Measurements from ENCODE around the gene RAB18.
A peak's percentile ranks its signal among the peaks of the same experiment; 100 is the strongest.
"Not testable (repeated sequence)": the region's sequence is repeated elsewhere in the genome, so short reads cannot be mapped to it uniquely, and the experiment has no call there.

The RAB18 gene

GRCh38 chr10:27500886-27501285, 3.2 kb upstream of the RAB18 start:
- no peaks in the 10 kb centered on the region for H3F3A ChIP-seq (ENCODE audit: insufficient read depth, low read length)
- no peaks in the 10 kb centered on the region for H3K9me3 ChIP-seq (replicated peaks; ENCODE audit: insufficient read depth, low read length)
- no peak overlapping the region for H3K9ac ChIP-seq (ENCODE audit: low read length)
- H3K4me2 ChIP-seq (ENCODE audit: low read depth, low read length), result no peak overlapping the region
- no peak for DNase-seq
- H4K20me1 ChIP-seq (ENCODE audit: insufficient read depth, low read length), result no peaks in the 10 kb centered on the region; the same call in 1 of the 2 replicates
- peaks cover 9% of the 10 kb centered on the region for H3K4me1 ChIP-seq (ENCODE audit: low read length)
- no peaks in the 10 kb centered on the region for H3K9me2 ChIP-seq (replicated peaks; ENCODE audit: insufficient read depth, low read length)
- TF ChIP-seq EZH2 (optimal IDR thresholded peaks at IDR 0.05; ENCODE audit: low read depth, low read length) (no peak), EZH2phosphoT487 (IDR thresholded peaks at IDR 0.05; ENCODE audit: low read length) (no peak)
- TF ChIP-seq, protein P1, sequence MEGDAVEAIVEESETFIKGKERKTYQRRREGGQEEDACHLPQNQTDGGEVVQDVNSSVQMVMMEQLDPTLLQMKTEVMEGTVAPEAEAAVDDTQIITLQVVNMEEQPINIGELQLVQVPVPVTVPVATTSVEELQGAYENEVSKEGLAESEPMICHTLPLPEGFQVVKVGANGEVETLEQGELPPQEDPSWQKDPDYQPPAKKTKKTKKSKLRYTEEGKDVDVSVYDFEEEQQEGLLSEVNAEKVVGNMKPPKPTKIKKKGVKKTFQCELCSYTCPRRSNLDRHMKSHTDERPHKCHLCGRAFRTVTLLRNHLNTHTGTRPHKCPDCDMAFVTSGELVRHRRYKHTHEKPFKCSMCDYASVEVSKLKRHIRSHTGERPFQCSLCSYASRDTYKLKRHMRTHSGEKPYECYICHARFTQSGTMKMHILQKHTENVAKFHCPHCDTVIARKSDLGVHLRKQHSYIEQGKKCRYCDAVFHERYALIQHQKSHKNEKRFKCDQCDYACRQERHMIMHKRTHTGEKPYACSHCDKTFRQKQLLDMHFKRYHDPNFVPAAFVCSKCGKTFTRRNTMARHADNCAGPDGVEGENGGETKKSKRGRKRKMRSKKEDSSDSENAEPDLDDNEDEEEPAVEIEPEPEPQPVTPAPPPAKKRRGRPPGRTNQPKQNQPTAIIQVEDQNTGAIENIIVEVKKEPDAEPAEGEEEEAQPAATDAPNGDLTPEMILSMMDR (IDR thresholded peaks at IDR 0.05; ENCODE audit: low read length), result no peak
- H2AFZ ChIP-seq (ENCODE audit: low read length), result no peak overlapping the region
- H3K79me2 ChIP-seq (ENCODE audit: low read length), result peaks cover 18% of the 10 kb centered on the region
- H3K27ac ChIP-seq (ENCODE audit: low read length), result no peak overlapping the region
- H3K4me3 ChIP-seq (ENCODE audit: low read length), result no peak overlapping the region
- no peaks in the 10 kb centered on the region for H3K27me3 ChIP-seq (replicated peaks; ENCODE audit: insufficient read depth, low read length)
- H3K36me3 ChIP-seq (replicated peaks; ENCODE audit: insufficient read depth, low read length), result no peaks in the 10 kb centered on the region

- H3K4me2 ChIP-seq (ENCODE audit: low read depth, low read length), result peak overlapping the region; percentile 67
- no peaks in the 10 kb centered on the region for H3K27me3 ChIP-seq (replicated peaks; ENCODE audit: insufficient read depth, low read length)
- H3K36me3 ChIP-seq (replicated peaks; ENCODE audit: insufficient read depth, low read length), result no peaks in the 10 kb centered on the region
- no peaks in the 10 kb centered on the region for H3K9me3 ChIP-seq (replicated peaks; ENCODE audit: insufficient read depth, low read length)
- H3K4me1 ChIP-seq (ENCODE audit: low read length), result peaks cover 11% of the 10 kb centered on the region
- peak overlapping the region; percentile 39; the same call in 1 of the 2 replicates for H3K9ac ChIP-seq (ENCODE audit: low read length)
- no peaks in the 10 kb centered on the region for H3F3A ChIP-seq (ENCODE audit: insufficient read depth, low read length)
- H3K27ac ChIP-seq (ENCODE audit: low read length), result peak overlapping the region; percentile 47; the same call in 1 of the 2 replicates
- no peaks in the 10 kb centered on the region for H3K9me2 ChIP-seq (replicated peaks; ENCODE audit: insufficient read depth, low read length)
- TF ChIP-seq EZH2 (optimal IDR thresholded peaks at IDR 0.05; ENCODE audit: low read depth, low read length), result no peak
- TF ChIP-seq EZH2phosphoT487 (IDR thresholded peaks at IDR 0.05; ENCODE audit: low read length), result no peak
- H4K20me1 ChIP-seq (ENCODE audit: insufficient read depth, low read length), result peaks cover 16% of the 10 kb centered on the region
- H2AFZ ChIP-seq (ENCODE audit: low read length), result peak overlapping the region; percentile 81
- H3K4me3 ChIP-seq (ENCODE audit: low read length), result peak overlapping the region; percentile 87
- peaks cover 44% of the 10 kb centered on the region for H3K79me2 ChIP-seq (ENCODE audit: low read length)
- DNase-seq, result peak; percentile 8
These were observed 552 bp upstream of the RAB18 start for GRCh38 chr10:27503498-27504006.

DNA sequence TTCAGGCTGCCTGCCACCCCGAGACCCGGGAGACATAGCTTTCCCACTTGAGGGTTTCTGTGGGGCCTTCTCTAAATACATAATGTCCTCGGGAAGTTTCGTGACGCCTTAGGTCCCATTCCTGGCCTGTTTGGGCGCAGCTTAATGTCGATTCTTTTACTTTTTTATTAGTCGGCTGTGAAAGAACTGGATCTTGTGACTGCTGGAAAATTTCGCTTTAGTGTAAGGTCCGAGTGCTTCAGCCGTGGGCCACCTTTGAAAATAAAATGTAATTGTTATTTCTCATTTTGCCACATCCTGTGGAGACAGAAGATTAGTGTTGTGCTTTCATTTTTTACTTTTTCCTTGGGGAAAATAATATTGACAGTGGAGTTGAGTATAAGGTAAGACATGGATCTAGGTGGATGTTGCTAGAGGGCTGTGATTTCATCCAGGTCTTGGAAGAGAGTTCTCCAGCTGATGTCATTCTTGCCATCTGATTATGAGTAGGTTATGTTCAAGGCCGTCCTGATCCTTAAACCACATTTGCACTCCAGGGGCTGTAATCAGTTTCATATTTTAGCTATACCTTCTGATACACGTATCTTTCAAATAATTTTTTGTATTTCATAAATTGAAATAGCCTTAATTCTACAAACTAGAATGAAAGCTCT, 830 bp downstream of the RAB18 start:
- H3K4me2 ChIP-seq (ENCODE audit: low read depth, low read length), result peak overlapping the region; percentile 94
- peaks cover 11% of the 10 kb centered on the region for H3K4me1 ChIP-seq (ENCODE audit: low read length)
- TF ChIP-seq EZH2phosphoT487 (IDR thresholded peaks at IDR 0.05; ENCODE audit: low read length) (no peak), EZH2 (optimal IDR thresholded peaks at IDR 0.05; ENCODE audit: low read depth, low read length) (no peak)
- TF ChIP-seq, protein P1 (IDR thresholded peaks at IDR 0.05; ENCODE audit: low read length), result no peak
- peak overlapping the region; percentile 54; the same call in 1 of the 2 replicates for H3K27ac ChIP-seq (ENCODE audit: low read length)
- H3K36me3 ChIP-seq (replicated peaks; ENCODE audit: insufficient read depth, low read length), result no peaks in the 10 kb centered on the region
- H3K4me3 ChIP-seq (ENCODE audit: low read length), result peak overlapping the region; percentile 87
- H3K9me2 ChIP-seq (replicated peaks; ENCODE audit: insufficient read depth, low read length), result no peaks in the 10 kb centered on the region
- peak overlapping the region; percentile 76 for H2AFZ ChIP-seq (ENCODE audit: low read length)
- peaks cover 58% of the 10 kb centered on the region for H3K79me2 ChIP-seq (ENCODE audit: low read length)
- peaks cover 26% of the 10 kb centered on the region for H4K20me1 ChIP-seq (ENCODE audit: insufficient read depth, low read length)
- H3K27me3 ChIP-seq (replicated peaks; ENCODE audit: insufficient read depth, low read length), result no peaks in the 10 kb centered on the region
- DNase-seq, result no peak
- no peaks in the 10 kb centered on the region for H3F3A ChIP-seq (ENCODE audit: insufficient read depth, low read length)
- peak overlapping the region; percentile 84 for H3K9ac ChIP-seq (ENCODE audit: low read length)
- H3K9me3 ChIP-seq (replicated peaks; ENCODE audit: insufficient read depth, low read length), result no peaks in the 10 kb centered on the region

DNA sequence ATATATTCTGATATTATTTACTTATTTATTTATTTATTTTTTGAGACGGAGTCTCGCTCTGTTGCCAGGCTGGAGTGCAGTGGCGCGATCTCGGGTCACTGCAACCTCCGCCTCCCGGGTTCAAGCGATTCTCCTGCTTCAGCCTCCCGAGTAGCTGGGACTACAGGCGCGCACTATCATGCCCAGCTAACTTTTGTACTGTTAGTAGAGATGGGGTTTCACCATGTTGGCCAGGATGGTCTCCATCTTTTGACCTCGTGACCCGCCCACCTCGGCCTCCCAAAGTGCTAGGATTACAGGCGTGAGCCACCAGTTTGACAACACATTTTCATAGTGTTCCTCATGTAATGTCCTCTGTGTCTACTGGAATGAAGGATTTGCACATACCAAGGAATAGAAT, 1.4 kb downstream of the RAB18 start:
- not testable (repeated sequence) for H3K9me2 ChIP-seq (replicated peaks; ENCODE audit: insufficient read depth, low read length); H3K27me3 ChIP-seq (replicated peaks; ENCODE audit: insufficient read depth, low read length); H3K4me3 ChIP-seq (ENCODE audit: low read length); H3K9ac ChIP-seq (ENCODE audit: low read length); H3K9me3 ChIP-seq (replicated peaks; ENCODE audit: insufficient read depth, low read length); H3F3A ChIP-seq (ENCODE audit: insufficient read depth, low read length); H2AFZ ChIP-seq (ENCODE audit: low read length); DNase-seq; H3K27ac ChIP-seq (ENCODE audit: low read length); H3K36me3 ChIP-seq (replicated peaks; ENCODE audit: insufficient read depth, low read length)
- peaks cover 64% of the 10 kb centered on the region for H3K79me2 ChIP-seq (ENCODE audit: low read length)
- peak overlapping the region; percentile 94 for H3K4me2 ChIP-seq (ENCODE audit: low read depth, low read length)
- H3K4me1 ChIP-seq (ENCODE audit: low read length), result peaks cover 11% of the 10 kb centered on the region
- H4K20me1 ChIP-seq (ENCODE audit: insufficient read depth, low read length), result peaks cover 26% of the 10 kb centered on the region

Data from MM.1S (cell line).